Activated CD4-positive, alpha-beta T cell treated with anti-CD3 and anti-CD28 coated beads, Interleukin-10, Interleukin-2, amounts not matched to agents 100 ng/mL and 50 ng/mL, durations not matched to agents 16 hours and 8 hours (primary cell): ENCODE results near the gene MACROH2A1.
A peak's percentile ranks its signal among the peaks of the same experiment; 100 is the strongest.

ENCODE experiments used
- DNase-seq: peaks from one replicate; pipeline ENCODE4 v3.0.0-alpha.2; 2020

Gene MACROH2A1

GRCh38 chr5:135350536-135350935 is 48.5 kb downstream of the MACROH2A1 start:
- DNase-seq, result no peak

GRCh38 chr5:135349886-135350285 is 49.1 kb downstream of the MACROH2A1 start:
- no peak for DNase-seq

GRCh38 chr5:135349451-135349850 is 49.6 kb downstream of the MACROH2A1 start:
- no peak for DNase-seq

GRCh38 chr5:135348918-135349317 is 50.1 kb downstream of the MACROH2A1 start:
- no peak for DNase-seq

- DNase-seq, result no peak
These were observed 51.6 kb downstream of the MACROH2A1 start for GRCh38 chr5:135347392-135347791.

GRCh38 chr5:135345956-135346731 is 52.9 kb downstream of the MACROH2A1 start:
- no peak for DNase-seq

- no peak for DNase-seq
These were observed 54.7 kb downstream of the MACROH2A1 start for GRCh38 chr5:135344349-135344748.

GRCh38 chr5:135343413-135343812 is 55.6 kb downstream of the MACROH2A1 start:
- DNase-seq, result no peak

GRCh38 chr5:135342551-135342875 is 56.5 kb downstream of the MACROH2A1 start:
- no peak for DNase-seq

GRCh38 chr5:135341696-135342550 is 57.1 kb downstream of the MACROH2A1 start:
- DNase-seq, result no peak

- no peak for DNase-seq
These were observed 57.9 kb downstream of the MACROH2A1 start for GRCh38 chr5:135341016-135341666.

GRCh38 chr5:135340568-135340967 is 58.5 kb downstream of the MACROH2A1 start:
- DNase-seq, result no peak

- DNase-seq, result no peak
These were observed 59.4 kb downstream of the MACROH2A1 start for GRCh38 chr5:135339623-135340022.

- no peak for DNase-seq
These were observed 59.8 kb downstream of the MACROH2A1 start for GRCh38 chr5:135339189-135339588.

- no peak for DNase-seq
These were observed 62.0 kb downstream of the MACROH2A1 start for GRCh38 chr5:135337064-135337463.

- no peak for DNase-seq
These were observed 63.8 kb downstream of the MACROH2A1 start for GRCh38 chr5:135335031-135335828.

- no peak for DNase-seq
These were observed 65.1 kb downstream of the MACROH2A1 start for GRCh38 chr5:135333732-135334515.

- peak; percentile 25 for DNase-seq
These were observed 66.4 kb downstream of the MACROH2A1 start for GRCh38 chr5:135332519-135333150.

GRCh38 chr5:135331612-135332011 is 67.4 kb downstream of the MACROH2A1 start:
- no peak for DNase-seq

GRCh38 chr5:135330798-135331096 is 68.3 kb downstream of the MACROH2A1 start:
- DNase-seq, result no peak

- no peak for DNase-seq
These were observed 68.9 kb downstream of the MACROH2A1 start for GRCh38 chr5:135329913-135330797.
